ENCODE measurements around the gene ARFGEF3.
"Not testable (repeated sequence)": the region's sequence is repeated elsewhere in the genome, so short reads cannot be mapped to it uniquely, and the experiment has no call there.

ARFGEF3 gene

GRCh38 chr6:138212530-138212929 lies 50.8 kb downstream of the ARFGEF3 start:
- not testable (repeated sequence) for DNase-seq (ENCODE audit: low read depth in 2 of 2)

DNA sequence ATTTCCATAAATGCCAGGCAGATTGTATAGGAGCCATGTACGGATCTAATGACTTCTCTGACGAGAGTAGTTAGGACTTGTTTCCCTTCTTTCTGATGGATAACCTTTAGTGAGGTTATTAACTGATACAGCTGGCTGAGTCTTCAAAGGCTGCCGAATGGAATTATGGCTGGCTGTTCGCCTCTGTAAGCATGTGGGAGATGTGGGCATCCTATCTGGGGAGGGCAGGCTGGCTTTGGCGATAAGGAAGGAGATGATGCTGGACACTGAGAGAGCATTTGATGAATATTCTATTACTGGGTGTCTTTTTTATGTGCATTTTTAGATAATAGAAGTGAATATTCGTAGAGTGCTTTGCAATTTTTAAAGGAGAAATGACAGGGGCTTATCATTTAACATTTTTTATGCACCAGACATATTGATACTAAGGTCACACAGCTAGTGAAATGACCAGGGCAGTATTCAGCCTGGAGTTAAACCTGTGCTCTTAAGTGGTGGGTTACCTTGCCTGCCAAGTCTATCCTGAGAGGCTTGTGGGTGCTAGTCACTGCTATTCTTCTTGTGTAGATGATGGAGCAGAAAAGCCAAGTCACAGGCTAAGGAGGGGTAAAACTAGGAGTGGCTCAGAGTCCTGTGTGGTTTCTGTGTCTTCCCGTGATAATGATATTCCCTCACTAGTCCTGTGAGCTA lies 53.5 kb downstream of the ARFGEF3 start:
- DNase-seq (ENCODE audit: low read depth in 2 of 2), result no peak

DNA sequence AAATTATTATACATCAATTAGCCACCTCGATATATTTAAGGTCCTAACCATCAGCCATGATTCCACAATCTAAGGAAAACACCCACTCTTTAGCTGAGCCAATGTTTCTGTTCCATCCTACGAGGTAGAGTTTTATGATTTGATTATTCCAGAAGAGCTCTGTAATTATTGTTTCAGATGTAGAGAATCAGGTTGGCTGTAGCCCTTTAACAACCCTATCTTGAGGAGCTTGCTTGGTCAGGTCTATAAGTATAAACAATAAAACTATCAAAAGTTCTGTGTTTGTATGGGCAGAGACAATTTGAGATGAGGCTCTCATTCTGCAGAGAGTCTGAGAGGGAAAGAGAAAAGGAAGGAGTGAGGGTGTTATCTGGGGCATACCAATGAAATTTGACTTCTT lies 56.7 kb downstream of the ARFGEF3 start, which contains the start of gene PBOV1:
Gene PBOV1 (minus strand): TSS at position 43 of the 400 bp plus-strand sequence. CDS start 96 bp downstream, outside the sequence.
- DNase-seq (ENCODE audit: low read depth in 2 of 2), result no peak

DNA sequence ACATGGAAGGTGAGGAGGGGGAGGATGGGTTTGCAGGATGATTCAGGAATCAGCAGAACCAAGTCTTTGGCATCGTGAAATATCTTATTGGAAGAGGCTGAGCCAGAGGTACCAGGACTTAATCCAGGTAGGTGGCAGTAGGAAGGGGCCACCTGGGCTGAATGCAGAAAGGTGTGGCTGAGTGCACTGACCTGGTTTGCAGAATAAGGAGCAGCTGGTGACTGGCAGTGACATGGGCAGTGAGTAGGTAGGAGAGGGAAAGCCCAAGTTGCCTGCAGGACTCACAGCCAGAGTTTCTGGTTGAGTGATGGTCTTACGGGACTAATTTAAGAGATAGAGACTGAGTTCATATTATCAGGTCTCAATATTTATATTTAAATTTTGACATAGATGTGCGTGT lies 57.7 kb downstream of the ARFGEF3 start:
- no peak for DNase-seq (ENCODE audit: low read depth in 2 of 2)

- DNase-seq (ENCODE audit: low read depth in 2 of 2), result no peak
Observed at GRCh38 chr6:138219901-138220300, 58.2 kb downstream of the ARFGEF3 start.

DNA sequence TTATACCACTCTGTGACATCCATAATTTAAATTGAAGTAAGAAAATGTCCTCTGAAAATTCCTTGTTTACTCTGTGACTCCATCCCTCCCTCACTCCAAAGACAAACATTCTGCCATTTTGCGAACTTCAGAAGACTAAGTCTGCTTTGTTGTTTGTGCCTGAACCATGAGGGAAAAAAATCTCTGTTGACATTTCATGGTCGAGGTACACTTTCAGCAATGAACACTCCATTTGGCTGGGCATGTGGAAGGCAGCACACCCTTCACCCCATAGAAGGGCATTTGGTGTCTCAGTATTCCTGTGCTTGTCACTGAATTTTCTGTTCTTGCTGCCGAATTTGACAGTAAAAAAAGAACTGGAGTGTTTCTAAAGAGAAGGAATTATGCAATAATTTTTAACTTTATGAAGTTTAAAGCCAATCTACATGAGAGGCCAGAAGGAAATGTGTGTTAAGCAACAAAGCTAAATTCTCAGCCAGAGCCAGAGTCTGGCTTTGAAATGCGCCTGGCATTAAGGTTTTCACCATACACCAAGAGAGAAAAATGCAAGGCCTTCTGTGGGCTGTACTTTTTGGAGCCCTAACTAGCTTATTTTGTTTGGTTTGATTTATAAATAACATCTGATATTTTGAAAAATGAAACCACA lies 61.3 kb downstream of the ARFGEF3 start:
- no peak for DNase-seq (ENCODE audit: low read depth in 2 of 2)

GRCh38 chr6:138225953-138226352 lies 64.2 kb downstream of the ARFGEF3 start:
- no peak for DNase-seq (ENCODE audit: low read depth in 2 of 2)

DNA sequence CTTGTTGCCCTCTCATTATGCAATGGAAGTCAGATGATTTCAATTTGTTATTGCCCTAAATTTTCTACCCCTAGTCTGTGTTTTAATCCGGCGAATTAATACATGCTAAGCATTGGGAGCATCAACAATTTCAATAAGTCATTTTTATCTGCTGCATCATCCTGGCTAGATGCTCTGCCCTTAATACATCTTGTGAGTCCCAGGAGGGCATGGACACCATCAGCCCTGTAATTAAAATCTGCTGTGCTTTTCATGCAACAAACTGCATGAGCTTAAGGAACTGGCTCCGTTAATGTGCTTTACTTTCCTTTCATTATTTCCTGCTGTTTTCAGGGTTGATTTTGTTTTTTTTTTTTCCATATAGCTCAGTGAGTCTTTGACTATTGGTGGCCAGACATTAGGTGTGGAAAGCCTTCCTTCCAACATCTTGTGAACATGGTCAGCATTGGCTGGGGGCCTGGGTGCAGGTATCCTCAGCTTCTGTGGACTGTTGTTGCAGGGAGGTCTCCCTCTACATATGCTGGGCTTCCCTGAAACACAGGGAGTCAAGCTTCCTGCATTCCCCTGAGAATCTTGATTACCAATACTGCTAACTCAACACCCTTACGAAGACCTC lies 65.1 kb downstream of the ARFGEF3 start:
- DNase-seq (ENCODE audit: low read depth in 2 of 2), result no peak

- DNase-seq (ENCODE audit: low read depth in 2 of 2), result no peak
Observed at GRCh38 chr6:138227316-138227781, 65.6 kb downstream of the ARFGEF3 start.

GRCh38 chr6:138229072-138229471 lies 67.3 kb downstream of the ARFGEF3 start:
- DNase-seq (ENCODE audit: low read depth in 2 of 2), result no peak

DNA sequence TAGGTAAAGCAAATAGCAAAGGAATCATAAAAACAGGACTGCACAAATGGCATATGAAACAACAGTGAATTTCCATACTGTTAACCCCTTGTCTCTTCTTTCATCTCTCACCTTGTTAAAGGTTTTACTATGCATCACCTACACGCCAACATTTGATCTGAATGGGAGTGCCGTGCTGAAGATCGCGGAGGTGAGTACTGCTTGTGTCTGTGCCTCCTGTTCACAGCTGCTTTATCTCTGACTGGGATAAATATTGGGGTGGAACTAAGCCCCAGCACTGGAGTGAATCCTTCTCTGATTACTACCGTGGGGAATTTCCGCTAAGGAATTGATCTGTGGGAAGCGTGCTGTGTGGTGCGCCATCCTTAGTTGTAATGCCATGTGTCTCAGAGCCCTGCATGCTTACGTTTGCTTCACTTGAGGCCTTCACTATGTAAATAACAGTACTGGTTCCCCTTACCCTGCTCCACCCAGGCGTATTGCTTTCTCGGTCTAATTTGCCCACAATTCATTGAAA lies 68.0 kb downstream of the ARFGEF3 start:
- DNase-seq (ENCODE audit: low read depth in 2 of 2), result no peak

GRCh38 chr6:138230221-138230620 lies 68.5 kb downstream of the ARFGEF3 start:
- DNase-seq (ENCODE audit: low read depth in 2 of 2), result no peak

DNA sequence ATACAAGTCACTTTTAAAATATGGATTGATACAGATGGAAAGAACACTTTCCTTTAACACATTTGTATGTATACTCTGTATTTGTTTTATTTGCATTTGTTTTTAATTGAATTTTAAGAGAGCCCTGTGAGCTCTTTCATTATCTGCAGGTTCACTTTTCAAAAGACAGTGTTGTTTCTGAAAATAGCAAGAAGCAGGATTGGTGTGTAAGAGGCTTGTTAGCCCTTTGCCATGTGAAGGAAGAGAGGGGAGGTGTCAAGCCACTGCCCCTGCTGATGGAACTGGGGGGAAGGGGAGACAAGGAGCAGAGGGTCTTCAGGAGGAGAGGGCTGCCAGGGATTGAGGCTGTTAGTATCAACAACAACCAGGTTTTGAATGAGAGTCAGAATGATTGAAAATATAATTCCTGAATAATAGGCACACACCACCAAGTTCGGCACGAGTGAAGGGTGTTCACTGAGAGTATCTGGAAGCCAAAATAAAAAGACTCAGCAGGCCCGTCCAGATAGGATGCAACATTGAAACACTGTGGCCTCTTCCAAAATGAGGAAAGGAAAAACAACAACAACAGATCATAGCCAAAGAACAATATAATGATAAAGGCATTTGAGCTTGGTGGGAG lies 69.1 kb downstream of the ARFGEF3 start:
- DNase-seq (ENCODE audit: low read depth in 2 of 2), result no peak

GRCh38 chr6:138231381-138231886 lies 69.7 kb downstream of the ARFGEF3 start:
- no peak for DNase-seq (ENCODE audit: low read depth in 2 of 2)

DNA sequence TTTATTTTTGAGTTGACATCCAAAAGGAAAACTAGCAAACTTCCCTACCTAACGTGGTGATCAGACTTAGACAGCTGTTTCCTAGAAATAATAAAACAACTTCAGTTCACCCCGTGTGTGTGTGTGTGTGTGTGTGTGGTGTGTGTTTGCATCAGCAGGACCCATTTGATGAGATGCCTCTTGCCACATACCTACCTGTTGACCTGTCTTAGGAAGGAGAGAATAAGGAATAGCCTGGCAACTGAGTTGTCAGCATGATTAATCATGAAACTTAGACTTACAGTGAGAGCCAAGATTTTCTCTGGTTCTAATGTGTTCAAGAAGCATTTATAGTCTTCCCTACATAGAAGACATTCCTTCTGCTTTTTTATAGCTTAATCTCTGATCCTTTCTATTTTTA lies 72.6 kb downstream of the ARFGEF3 start:
- DNase-seq (ENCODE audit: low read depth in 2 of 2), result no peak

DNA sequence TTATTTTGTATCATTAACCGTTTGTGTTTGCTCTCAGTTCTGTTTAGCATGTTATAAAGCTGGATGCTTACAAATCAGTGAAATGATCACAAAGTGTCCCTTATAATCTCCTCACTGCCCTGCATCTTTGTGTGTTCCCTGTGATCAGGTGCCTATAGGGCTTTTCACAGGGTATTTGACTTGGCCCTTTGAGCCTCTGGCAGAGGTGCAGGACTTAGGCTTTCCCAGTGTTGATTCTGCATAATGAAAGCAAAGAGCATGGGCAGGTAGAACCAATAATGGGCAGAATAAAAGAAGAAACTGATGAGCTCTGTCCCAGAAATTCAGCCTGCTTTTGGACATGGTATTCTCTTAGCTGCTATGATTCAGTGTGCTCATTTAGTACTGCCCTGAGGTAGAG lies 73.5 kb downstream of the ARFGEF3 start:
- DNase-seq (ENCODE audit: low read depth in 2 of 2), result no peak

GRCh38 chr6:138235693-138236092 lies 74.0 kb downstream of the ARFGEF3 start:
- DNase-seq (ENCODE audit: low read depth in 2 of 2), result no peak

DNA sequence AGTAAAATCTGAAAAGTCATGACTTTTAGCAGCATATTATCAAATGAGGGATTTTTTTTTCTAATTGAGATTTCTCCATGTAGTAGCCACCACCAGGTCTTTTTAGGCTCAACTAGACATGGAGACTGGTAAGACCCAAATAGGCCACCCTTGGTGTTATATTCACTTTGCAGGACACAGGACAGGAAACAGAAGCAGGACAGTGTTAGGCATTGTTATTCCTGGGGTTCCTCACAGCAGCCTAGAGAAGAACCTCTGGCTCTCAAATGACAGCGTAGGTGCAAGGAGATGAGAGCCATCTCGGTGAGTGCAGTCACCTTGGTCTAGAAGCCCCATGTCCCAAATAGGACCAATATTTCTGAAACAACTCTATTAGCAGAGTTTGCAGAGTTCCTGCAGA lies 75.7 kb downstream of the ARFGEF3 start:
- no peak for DNase-seq (ENCODE audit: low read depth in 2 of 2)

DNA sequence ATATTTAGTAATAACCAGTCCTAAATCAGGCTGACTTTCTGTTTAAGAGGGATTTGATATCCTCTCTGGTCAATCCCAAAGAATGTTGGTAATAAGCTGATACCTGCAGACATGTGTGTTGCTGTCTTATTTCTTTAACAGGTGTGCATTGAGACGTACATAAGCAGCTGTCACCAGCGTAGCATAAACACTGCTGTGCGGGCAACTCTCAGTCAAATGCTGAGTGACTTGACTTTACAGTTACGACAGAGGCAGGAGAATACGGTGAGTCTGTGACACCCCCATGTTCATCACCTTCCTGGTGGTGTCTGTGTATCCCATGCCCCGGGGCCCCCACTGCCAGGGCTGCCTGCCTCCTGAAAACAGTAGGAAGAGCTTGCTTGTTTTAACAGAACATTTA lies 76.6 kb downstream of the ARFGEF3 start:
- no peak for DNase-seq (ENCODE audit: low read depth in 2 of 2)

DNA sequence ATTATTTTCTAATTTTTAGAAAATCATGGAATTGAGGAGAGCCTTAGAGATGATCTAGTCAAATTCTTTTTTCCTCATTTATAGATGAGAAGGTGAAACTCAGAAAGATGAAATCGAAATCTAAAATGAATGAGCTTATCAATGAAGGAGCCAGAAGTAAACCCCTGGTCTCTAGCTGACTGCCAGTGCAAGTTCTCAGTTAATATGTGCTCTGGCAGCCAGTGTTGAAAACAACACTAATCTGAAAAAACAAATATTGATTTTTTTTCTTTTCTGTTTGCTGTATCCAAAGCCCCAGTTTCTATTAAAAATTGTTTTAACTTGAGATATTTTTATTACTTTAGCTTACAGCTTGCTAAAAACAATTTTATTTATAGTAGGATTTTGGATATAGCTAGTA lies 78.0 kb downstream of the ARFGEF3 start:
- DNase-seq (ENCODE audit: low read depth in 2 of 2), result no peak

DNA sequence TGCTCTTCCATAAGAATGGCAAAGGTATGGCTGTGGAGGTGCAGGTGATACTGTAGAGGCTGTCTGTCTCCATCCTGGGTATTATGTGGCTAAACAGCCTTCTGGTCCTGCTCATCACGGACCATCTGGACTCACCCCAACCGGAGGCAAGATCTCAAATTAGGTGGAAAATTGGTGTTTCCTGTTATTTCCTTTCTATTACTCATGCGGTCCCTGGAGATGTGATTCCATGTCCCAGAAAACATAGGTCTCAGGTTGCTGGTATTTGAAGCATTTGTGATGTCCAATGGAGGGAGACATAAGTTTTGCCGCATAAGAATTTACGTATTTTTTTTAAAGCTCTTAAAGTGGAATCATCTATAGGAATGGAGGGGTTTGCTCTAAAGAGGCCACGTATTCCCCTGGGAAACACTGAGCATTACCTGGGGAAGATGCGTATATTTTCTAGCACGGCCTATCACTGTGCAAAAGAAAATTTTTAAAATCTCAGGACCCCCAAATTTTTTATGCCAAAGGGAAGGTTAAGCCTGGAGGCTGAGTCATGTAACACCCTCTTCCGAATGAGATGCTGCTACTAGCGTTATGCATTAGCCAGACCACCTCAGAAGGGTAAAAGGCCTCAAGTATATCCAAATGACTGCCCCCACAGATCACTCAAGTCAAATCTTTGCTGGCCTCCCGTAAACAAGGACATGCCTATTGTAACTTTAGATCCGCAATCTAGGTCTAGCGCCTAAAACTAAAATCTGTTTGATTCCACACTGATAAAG lies 78.9 kb downstream of the ARFGEF3 start:
- no peak for DNase-seq (ENCODE audit: low read depth in 2 of 2)

All from stimulated activated CD4-positive, alpha-beta T cell treated with anti-CD3 and anti-CD28 coated beads, Interleukin-12 subunit alpha, Interleukin-12 subunit beta, amount 100 ng/mL, for 24 hours (primary cell).